ENCODE results near the gene HOXA10.

DNA sequence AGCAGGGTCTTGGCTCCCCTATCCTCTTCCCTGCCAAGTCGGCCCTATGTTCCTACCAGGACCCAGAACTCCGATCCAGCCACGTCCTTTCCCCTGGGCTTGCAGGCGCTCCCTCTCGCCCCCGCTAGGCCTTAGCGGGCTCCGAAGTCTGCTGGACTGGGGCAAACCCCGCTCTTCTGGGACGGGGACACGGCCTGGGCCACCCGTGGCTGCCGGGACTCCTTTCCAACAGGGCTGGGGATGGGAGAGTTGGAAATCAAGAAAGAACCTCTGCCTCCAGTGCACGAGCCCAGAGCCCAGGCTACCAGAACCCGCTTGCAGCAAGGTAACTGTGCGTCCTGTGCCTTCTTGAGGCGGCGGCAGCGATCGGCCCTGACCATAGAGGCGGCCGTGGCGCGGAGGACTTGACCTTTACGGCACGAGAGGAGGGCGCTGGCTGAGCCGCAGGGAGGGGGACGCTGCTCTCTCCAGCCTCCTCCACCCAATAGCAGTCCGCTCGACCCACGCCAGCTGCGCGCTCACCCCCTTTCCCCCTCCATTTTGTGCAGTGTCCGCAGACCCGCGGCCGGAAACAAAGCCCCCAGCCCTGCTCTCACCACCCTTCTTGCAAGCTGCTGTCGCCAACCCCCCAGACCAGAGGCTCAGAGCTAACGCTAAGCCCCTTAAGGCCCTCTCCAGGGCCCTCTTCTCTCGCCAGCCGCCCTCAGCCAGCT, 17.9 kb upstream of the HOXA10 start:
- TF ChIP-seq, protein P1, sequence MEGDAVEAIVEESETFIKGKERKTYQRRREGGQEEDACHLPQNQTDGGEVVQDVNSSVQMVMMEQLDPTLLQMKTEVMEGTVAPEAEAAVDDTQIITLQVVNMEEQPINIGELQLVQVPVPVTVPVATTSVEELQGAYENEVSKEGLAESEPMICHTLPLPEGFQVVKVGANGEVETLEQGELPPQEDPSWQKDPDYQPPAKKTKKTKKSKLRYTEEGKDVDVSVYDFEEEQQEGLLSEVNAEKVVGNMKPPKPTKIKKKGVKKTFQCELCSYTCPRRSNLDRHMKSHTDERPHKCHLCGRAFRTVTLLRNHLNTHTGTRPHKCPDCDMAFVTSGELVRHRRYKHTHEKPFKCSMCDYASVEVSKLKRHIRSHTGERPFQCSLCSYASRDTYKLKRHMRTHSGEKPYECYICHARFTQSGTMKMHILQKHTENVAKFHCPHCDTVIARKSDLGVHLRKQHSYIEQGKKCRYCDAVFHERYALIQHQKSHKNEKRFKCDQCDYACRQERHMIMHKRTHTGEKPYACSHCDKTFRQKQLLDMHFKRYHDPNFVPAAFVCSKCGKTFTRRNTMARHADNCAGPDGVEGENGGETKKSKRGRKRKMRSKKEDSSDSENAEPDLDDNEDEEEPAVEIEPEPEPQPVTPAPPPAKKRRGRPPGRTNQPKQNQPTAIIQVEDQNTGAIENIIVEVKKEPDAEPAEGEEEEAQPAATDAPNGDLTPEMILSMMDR (IDR thresholded peaks at IDR 0.05), result no peak
- TF ChIP-seq POLR2A (IDR thresholded peaks at IDR 0.05), result no peak
